Panc1 (cell line): ENCODE results near the gene SPRR5.

Experiments used
- CTCF ChIP-seq: fragments of 450-650 bp; IDR thresholded peaks from 2 replicates; pipeline ENCODE4 v1.5.1; 2017; ENCODE audit warnings: mild to moderate bottlenecking
- POLR2AphosphoS5 ChIP-seq: IDR thresholded peaks from 2 replicates; pipeline ENCODE4 v1.6.1; 2012; ENCODE audit warnings: mild to moderate bottlenecking, low read depth, low read length, moderate library complexity
- REST ChIP-seq, 2 experiments: IDR thresholded peaks; 2 replicates each; pipeline ENCODE4 v1.6.1; 2011 to 2012; ENCODE audit warnings: low read depth in 2 of 2, control low read depth in 1 of 2, low read length in 1 of 2, mild to moderate bottlenecking in 1 of 2, moderate library complexity in 1 of 2; ENCODE audit not compliant: insufficient read depth in 1 of 2
- SIN3A ChIP-seq: IDR thresholded peaks from 2 replicates; pipeline ENCODE4 v1.6.1; 2012; ENCODE audit warnings: low read depth, mild to moderate bottlenecking, low read length, moderate library complexity, borderline replicate concordance; ENCODE audit not compliant: insufficient read depth

- TF ChIP-seq CTCF: no peak
- TF ChIP-seq REST (IDR thresholded peaks at IDR 0.05; ENCODE audit: insufficient read depth in 1 of 2, low read depth in 2 of 2, low read length in 1 of 2): no peak
- TF ChIP-seq SIN3A: no peak
- TF ChIP-seq POLR2AphosphoS5: no peak
Measured at GRCh38 chr1:152899027-152899426, 48.0 kb upstream of the SPRR5 start.
